RWPE2 (cell line): ENCODE data around the gene GPR89B.
"Not testable (repeated sequence)": the region's sequence is repeated elsewhere in the genome, so short reads cannot be mapped to it uniquely, and the experiment has no call there.

Source experiments
- ATAC-seq: fragments of 200-7000 bp; cut with Tn5 transposase; 3 replicates; pipeline ENCODE4 v1.9.1; 2021; ENCODE audit warnings: low read depth
- DNase-seq: peaks from one replicate; pipeline ENCODE4 v3.0.0-alpha.2; 2020; ENCODE audit warnings: low spot score
- H3K27ac ChIP-seq: fragments of 450-650 bp; 2 replicates; pipeline ENCODE4 v1.5.1; 2017; ENCODE audit warnings: mild to moderate bottlenecking; ENCODE audit not compliant: poor library complexity, severe bottlenecking
- H3K27me3 ChIP-seq: fragments of 250-450 bp; sonication (Bioruptor Pico); 2 replicates; pipeline ENCODE4 v1.5.1; 2021; ENCODE audit warnings: mild to moderate bottlenecking, moderate library complexity; ENCODE audit not compliant: insufficient read depth, poor library complexity, severe bottlenecking
- H3K36me3 ChIP-seq: fragments of 250-450 bp; sonication (Bioruptor Pico); 2 replicates; pipeline ENCODE4 v1.5.1; 2020; ENCODE audit warnings: low read depth, mild to moderate bottlenecking, moderate library complexity
- H3K4me1 ChIP-seq: fragments of 250-450 bp; sonication (Bioruptor Pico); 2 replicates; pipeline ENCODE4 v1.5.1; 2021; ENCODE audit warnings: mild to moderate bottlenecking, moderate library complexity; ENCODE audit not compliant: insufficient read depth, poor library complexity, severe bottlenecking
- H3K4me3 ChIP-seq: fragments of 250-450 bp; sonication (Bioruptor Pico); 2 replicates; pipeline ENCODE4 v1.5.1; 2021; ENCODE audit warnings: mild to moderate bottlenecking, moderate library complexity; ENCODE audit not compliant: severe bottlenecking
- H3K9me3 ChIP-seq: fragments of 250-450 bp; sonication (Bioruptor Pico); 2 replicates; pipeline ENCODE4 v1.5.1; 2021; ENCODE audit warnings: mild to moderate bottlenecking, moderate library complexity; ENCODE audit not compliant: severe bottlenecking

GPR89B gene

DNA sequence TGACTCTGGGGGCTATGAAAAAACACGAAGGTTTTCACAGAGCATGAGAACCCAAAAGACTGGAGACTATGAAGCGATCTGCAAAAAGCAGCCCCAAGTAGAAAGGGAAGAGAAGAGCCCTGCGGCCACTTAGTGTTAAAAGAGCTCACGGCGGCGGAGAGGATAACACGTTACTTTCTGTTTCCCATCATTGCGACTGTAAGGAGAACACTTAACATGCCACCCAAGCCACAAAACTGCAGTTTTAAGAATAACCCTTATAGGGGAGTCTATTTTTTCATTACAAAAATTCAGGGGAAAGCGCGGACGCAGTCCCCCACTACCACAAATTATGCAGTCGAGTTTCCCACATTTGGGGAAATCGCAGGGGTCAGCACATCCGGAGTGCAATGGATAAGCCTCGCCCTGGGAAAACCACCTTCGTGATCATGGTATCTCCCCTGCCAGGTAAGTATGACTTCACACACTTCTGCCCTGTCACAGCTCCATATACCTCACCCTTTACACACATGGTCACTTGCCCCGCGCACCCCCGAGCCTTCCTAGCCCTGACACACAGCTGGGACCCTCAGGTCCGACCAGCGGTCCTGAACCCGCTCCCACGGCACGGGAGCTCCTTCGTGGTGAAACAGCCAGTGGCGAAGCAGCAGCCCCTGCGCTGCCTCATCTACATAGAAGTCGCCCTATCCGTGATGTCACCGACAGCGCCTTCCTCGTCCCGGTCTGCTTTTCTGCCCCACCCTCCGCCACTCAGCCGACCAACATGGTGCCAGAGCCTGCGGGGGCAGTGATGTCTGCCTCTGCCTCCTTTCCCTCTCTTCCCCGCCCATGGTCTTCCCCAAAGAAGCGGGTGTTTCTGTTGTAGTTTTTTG lies 110.5 kb downstream of the GPR89B start:
- ATAC-seq, result peak; percentile 74
- not testable (repeated sequence) for H3K27ac ChIP-seq, H3K4me1 ChIP-seq, H3K9me3 ChIP-seq, H3K36me3 ChIP-seq, H3K27me3 ChIP-seq, DNase-seq
- H3K4me3 ChIP-seq, result peak overlapping the region; percentile 23
